NT2/D1 (cell line): Measurements from ENCODE around the gene TUT1.
A peak's percentile ranks its signal among the peaks of the same experiment; 100 is the strongest.

Experiments
- DNase-seq: peaks from one replicate; pipeline ENCODE4 v3.0.0-alpha.2; 2011; ENCODE audit warnings: low read depth, low spot score
- H3K27me3 ChIP-seq: 2 replicates; pipeline ENCODE4 v1.6.0; 2011; ENCODE audit warnings: mild to moderate bottlenecking; ENCODE audit not compliant: insufficient read length, insufficient read depth
- H3K36me3 ChIP-seq: 2 replicates; pipeline ENCODE4 v1.6.1; 2011; ENCODE audit warnings: mild to moderate bottlenecking, low read length, mixed read lengths; ENCODE audit not compliant: insufficient read depth, insufficient read length
- H3K4me1 ChIP-seq: 2 replicates; pipeline ENCODE4 v1.5.1; 2011; ENCODE audit not compliant: insufficient read depth, insufficient read length
- H3K4me3 ChIP-seq: 2 replicates; pipeline ENCODE4 v1.5.1; 2011; ENCODE audit warnings: low read depth; ENCODE audit not compliant: insufficient read length
- H3K9ac ChIP-seq: 2 replicates; pipeline ENCODE4 v1.6.0; 2011; ENCODE audit warnings: low read depth; ENCODE audit not compliant: insufficient read length
- H3K9me3 ChIP-seq: 2 replicates; pipeline ENCODE4 v1.5.1; 2011; ENCODE audit warnings: mild to moderate bottlenecking, low read length; ENCODE audit not compliant: insufficient read depth
- SUZ12 ChIP-seq: IDR thresholded peaks from 2 replicates; pipeline ENCODE4 v1.6.1; 2011; ENCODE audit not compliant: insufficient read length, insufficient read depth; ENCODE audit errors: extremely low read depth
- YY1 ChIP-seq: IDR thresholded peaks from 2 replicates; pipeline ENCODE4 v1.6.1; 2011; ENCODE audit not compliant: insufficient read length, insufficient read depth
- ZNF274 ChIP-seq: IDR thresholded peaks from 2 replicates; pipeline ENCODE4 v1.6.1; 2011; ENCODE audit warnings: mild to moderate bottlenecking, low read depth, low read length

The TUT1 gene

GRCh38 chr11:62610403-62610802 lies 19.1 kb upstream of the TUT1 start:
- Histone ChIP-seq H3K36me3 (peaks cover 25% of the 10 kb centered on the region), H3K9ac (peak overlapping the region; percentile 92), H3K4me3 (no peak overlapping the region), H3K9me3 (no peaks in the 10 kb centered on the region), H3K4me1 (peaks cover 31% of the 10 kb centered on the region), H3K27me3 (no peaks in the 10 kb centered on the region)
- DNase-seq: no peak
- no peak for TF ChIP-seq ZNF274
- TF ChIP-seq YY1: no peak
- no peak for TF ChIP-seq SUZ12

- Histone ChIP-seq H3K27me3 (no peaks in the 10 kb centered on the region), H3K9ac (no peak overlapping the region), H3K36me3 (peaks cover 24% of the 10 kb centered on the region), H3K4me3 (no peak overlapping the region), H3K9me3 (no peaks in the 10 kb centered on the region), H3K4me1 (peaks cover 31% of the 10 kb centered on the region)
- TF ChIP-seq YY1 (no peak), ZNF274 (no peak), SUZ12 (no peak)
- no peak for DNase-seq
Measured at GRCh38 chr11:62608776-62609175, 17.5 kb upstream of the TUT1 start.

- Histone ChIP-seq H3K4me1 (peaks cover 30% of the 10 kb centered on the region), H3K36me3 (peaks cover 25% of the 10 kb centered on the region), H3K27me3 (peaks cover 2% of the 10 kb centered on the region), H3K4me3 (no peak overlapping the region), H3K9ac (no peak overlapping the region), H3K9me3 (no peaks in the 10 kb centered on the region)
- TF ChIP-seq ZNF274 (no peak), YY1 (no peak), SUZ12 (no peak)
- DNase-seq: no peak
Measured at GRCh38 chr11:62607714-62608113, 16.4 kb upstream of the TUT1 start.

GRCh38 chr11:62605902-62606301 lies 14.6 kb upstream of the TUT1 start:
- peaks cover 25% of the 10 kb centered on the region for H3K4me1 ChIP-seq
- no peak overlapping the region for H3K4me3 ChIP-seq
- H3K9me3 ChIP-seq: no peaks in the 10 kb centered on the region
- DNase-seq: no peak
- H3K27me3 ChIP-seq: peaks cover 2% of the 10 kb centered on the region
- H3K9ac ChIP-seq: no peak overlapping the region
- TF ChIP-seq ZNF274 (no peak), YY1 (no peak), SUZ12 (no peak)
- H3K36me3 ChIP-seq: peaks cover 25% of the 10 kb centered on the region

GRCh38 chr11:62605467-62605866 lies 14.1 kb upstream of the TUT1 start:
- Histone ChIP-seq H3K4me1 (peaks cover 21% of the 10 kb centered on the region), H3K36me3 (peaks cover 25% of the 10 kb centered on the region), H3K27me3 (peaks cover 2% of the 10 kb centered on the region), H3K4me3 (no peak overlapping the region), H3K9ac (no peak overlapping the region), H3K9me3 (no peaks in the 10 kb centered on the region)
- no peak for DNase-seq
- TF ChIP-seq SUZ12: no peak
- TF ChIP-seq ZNF274: no peak
- TF ChIP-seq YY1: no peak

- Histone ChIP-seq H3K36me3 (peaks cover 34% of the 10 kb centered on the region), H3K4me1 (peaks cover 20% of the 10 kb centered on the region), H3K9me3 (no peaks in the 10 kb centered on the region), H3K9ac (peak overlapping the region; percentile 43), H3K4me3 (no peak overlapping the region), H3K27me3 (peaks cover 2% of the 10 kb centered on the region)
- TF ChIP-seq YY1 (no peak), SUZ12 (no peak), ZNF274 (no peak)
- no peak for DNase-seq
Measured at GRCh38 chr11:62604460-62605120, 13.3 kb upstream of the TUT1 start.

GRCh38 chr11:62603776-62604299 lies 12.5 kb upstream of the TUT1 start:
- no peak overlapping the region for H3K4me3 ChIP-seq
- peaks cover 2% of the 10 kb centered on the region for H3K27me3 ChIP-seq
- H3K9ac ChIP-seq: no peak overlapping the region
- no peak for DNase-seq
- peaks cover 40% of the 10 kb centered on the region for H3K36me3 ChIP-seq
- H3K9me3 ChIP-seq: no peaks in the 10 kb centered on the region
- TF ChIP-seq ZNF274: no peak
- peaks cover 20% of the 10 kb centered on the region for H3K4me1 ChIP-seq

- no peak for DNase-seq
- Histone ChIP-seq H3K27me3 (peaks cover 2% of the 10 kb centered on the region), H3K9me3 (no peaks in the 10 kb centered on the region), H3K4me3 (no peak overlapping the region), H3K36me3 (peaks cover 40% of the 10 kb centered on the region), H3K9ac (peak overlapping the region; percentile 85), H3K4me1 (peaks cover 20% of the 10 kb centered on the region)
- TF ChIP-seq ZNF274 (no peak), YY1 (no peak)
Measured at GRCh38 chr11:62603072-62603408, 11.7 kb upstream of the TUT1 start.
